ENCODE measurements around the gene ATP6V0B.

The ATP6V0B gene

DNA sequence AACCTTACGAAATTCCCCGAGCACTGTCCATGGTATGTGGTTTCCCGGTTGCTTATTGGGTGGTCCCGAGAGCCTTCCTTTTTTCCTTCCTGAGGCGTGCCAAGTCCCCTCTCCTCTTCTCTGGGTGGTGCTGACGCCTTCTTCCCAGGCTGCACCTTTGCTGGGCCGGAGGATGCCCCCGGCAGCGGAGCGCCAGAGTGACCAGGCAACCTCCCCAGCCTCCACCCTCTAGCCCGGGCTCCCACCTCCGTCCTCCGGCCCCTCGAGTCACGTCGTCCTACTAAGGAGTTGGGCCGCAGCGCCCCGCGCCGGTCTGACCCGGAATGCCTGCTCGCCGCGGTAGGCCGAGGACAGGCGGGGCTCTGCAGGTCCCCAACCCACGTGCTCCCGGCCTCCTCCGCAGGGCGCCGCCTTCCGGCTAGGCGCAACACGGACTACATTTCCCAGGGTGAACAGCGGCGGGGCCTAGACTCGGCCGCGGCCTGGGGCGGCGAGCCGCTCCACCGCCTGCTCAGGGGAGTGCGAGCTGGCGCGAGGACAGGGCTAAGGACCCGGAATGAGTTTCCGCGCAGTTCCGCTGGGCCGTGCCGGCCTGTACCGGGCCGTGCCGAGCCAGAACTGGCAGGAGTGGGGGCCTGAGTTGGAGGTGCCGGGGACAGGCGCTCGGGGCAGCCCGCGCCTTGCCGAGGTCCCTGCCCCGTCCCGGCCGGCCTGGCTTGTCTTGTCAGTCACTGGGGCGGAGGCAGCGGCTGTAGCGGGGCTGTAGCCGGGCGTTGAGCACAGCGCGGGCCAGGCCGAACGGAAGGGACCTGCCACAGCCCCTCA, 28.3 kb upstream of the ATP6V0B start, which contains the start of gene IPO13:
Gene IPO13, plus strand, starts transcription at position 715 of the 825 bp plus-strand sequence. CDS start 651 bp downstream, outside the sequence.
- peak; percentile 97 for DNase-seq

DNA sequence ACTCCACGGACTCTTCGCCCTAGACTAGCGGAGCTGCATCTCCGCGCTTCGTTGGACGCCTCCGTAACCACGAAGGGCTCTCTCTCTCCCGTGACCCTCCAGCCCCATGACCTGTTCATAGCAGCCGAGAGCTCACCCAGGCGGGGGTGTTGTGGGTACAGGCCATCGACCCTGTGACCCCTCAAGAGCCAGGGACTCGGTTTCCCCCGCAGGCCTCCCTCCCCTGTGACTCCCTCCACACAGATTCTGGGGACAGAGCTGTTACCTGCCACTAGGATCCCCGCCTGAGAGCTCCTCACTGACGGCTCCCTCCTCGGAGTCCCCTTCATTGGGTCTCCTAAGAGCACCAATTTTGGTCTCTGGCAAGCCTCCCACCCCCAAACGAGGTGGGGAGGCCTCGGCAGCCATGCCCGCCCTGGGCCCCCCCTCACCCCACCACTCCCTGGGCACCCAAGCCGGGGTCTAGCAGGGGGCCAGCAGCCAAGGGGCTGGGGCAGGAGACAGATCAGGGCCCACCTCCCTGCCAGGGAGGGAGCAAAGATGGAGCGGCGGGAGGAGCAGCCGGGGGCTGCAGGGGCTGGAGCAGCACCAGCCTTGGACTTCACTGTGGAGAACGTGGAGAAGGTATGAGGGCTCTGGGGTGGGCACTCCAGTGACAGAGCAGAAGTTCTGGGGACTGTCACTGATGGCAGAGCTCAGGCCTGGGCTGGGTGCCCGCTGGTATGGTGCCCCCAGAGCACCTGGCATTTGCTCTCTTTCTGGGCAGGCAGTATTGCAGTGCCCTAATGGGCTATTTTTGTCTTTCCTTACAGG, 27.5 kb upstream of the ATP6V0B start:
- peak; percentile 55 for DNase-seq

DNA sequence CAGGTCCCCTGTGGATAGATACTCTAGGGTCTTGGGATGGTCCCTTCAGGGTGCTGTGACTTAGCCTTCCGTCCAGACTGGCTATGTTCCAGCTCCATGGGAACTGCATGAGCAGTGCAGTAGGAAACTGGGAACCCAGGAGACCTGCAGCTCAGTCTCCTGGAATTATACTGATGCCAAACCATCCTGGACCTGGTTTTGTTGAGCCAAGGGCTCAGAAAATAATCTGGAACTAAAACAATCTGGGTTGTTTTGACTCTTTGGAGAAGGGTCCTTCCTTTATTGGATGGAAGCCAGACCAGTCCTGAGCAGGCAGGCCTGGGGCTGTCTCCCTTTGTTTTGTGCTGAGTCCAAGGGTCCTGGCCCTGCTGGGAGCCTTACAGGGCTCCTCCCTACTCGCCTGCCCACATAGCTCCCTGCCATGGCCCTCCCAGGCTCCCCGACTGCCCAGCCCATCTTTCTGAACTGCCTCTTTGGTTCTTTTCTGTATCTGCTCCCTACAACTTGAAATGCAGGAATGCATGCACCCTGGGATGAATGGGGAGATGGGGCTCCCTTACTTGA, 26.8 kb upstream of the ATP6V0B start:
- no peak for DNase-seq

DNA sequence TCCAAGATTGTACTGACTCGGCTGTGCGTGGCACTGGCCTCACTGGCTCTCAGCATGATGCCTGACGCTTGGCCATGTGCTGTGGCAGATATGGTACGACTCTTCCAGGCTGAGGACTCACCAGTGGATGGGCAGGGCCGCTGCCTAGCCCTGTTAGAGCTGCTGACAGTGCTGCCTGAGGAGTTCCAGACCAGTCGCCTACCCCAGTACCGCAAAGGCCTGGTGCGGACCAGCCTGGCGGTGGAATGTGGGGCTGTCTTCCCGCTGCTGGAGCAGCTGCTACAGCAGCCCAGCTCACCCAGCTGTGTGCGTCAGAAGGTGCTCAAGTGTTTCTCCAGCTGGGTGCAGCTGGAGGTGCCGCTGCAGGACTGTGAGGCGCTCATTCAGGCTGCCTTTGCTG, 25.1 kb upstream of the ATP6V0B start:
- no peak for DNase-seq

GRCh38 chr1:43951021-43951985, 23.5 kb upstream of the ATP6V0B start:
- no peak for DNase-seq

- no peak for DNase-seq
Measured at GRCh38 chr1:43952731-43953346, 21.9 kb upstream of the ATP6V0B start.

DNA sequence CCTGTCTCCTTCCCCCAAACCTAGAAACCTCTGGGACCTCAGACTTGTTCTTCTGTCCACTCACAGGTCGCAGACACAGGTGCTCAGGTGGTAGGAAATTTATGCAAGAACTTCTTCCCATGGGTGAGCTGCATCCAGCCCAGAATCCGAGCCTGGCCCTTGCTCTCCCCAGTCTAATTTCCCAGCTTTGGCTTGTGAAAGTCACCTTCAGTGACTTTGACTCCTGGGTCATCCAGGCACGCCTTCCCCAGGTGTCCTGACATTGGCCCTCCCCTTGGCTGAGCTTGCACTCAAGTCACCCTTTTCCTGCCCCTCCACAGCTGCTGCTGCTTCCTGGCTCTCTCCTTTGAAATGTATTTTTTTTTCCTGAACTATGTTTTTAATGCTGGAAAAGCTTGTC, 21.4 kb upstream of the ATP6V0B start:
- DNase-seq = no peak

GRCh38 chr1:43954036-43954435, 20.7 kb upstream of the ATP6V0B start:
- no peak for DNase-seq

- DNase-seq = no peak
Measured at GRCh38 chr1:43956234-43956633, 18.5 kb upstream of the ATP6V0B start.

- DNase-seq = no peak
Measured at GRCh38 chr1:43957407-43958040, 17.2 kb upstream of the ATP6V0B start.

DNA sequence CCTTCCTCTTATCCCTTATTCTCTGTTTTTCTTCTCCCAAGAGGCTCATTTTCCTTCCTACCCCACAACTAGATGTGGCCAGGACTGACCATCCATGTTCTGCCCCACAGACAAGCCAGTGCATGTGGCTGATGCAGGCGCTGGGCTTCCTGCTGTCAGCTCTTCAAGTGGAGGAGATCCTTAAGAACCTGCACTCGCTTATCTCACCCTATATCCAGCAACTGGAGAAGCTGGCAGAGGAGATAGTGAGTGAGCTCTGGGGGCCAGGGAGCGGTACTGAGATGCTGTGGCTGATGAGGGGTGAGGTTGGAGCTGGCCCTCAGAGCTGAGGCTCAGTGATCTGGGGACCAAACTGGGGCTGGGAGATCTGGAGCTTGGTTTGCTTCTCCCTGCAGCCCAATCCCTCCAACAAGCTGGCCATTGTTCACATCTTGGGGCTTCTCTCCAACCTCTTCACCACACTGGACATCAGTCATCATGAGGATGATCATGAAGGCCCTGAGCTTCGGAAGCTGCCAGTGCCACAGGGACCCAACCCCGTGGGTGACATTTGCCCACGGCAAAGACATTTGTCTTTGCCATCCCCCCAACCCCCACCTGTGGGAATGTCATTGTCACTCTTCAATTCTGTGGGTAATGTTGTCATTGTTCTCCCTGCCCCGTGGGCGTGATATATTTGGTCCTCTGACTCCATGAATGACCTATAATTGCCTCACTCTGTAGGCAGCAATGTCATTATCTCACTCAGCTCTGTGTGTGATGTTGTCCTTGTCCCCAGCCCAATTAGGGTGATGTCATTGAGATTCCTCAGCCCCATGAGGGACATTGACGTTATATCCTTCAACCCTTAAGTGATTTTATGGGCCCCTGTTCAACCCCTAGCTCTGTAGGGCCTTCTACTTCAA, 16.2 kb upstream of the ATP6V0B start:
- no peak for DNase-seq

DNA sequence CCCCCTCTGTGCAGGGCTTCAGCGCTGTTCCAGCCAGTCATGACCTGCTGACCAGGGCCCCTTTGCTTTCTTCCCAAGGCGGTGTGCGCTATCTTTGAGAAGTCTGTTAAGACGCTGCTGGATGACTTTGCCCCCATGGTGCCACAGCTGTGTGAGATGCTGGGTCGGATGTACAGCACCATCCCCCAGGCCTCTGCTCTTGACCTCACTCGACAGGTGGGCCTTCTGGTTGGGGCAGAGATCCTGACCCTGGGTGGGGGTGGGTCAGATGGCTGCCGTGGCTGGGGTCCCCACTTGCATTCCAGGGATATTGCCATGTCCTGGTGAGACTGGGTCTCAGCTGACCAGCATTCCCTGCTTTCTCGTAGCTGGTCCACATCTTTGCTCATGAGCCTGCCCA, 14.0 kb upstream of the ATP6V0B start:
- no peak for DNase-seq

- no peak for DNase-seq
Measured at GRCh38 chr1:43961692-43962091, 13.1 kb upstream of the ATP6V0B start.

GRCh38 chr1:43962324-43962723, 12.4 kb upstream of the ATP6V0B start:
- no peak for DNase-seq

DNA sequence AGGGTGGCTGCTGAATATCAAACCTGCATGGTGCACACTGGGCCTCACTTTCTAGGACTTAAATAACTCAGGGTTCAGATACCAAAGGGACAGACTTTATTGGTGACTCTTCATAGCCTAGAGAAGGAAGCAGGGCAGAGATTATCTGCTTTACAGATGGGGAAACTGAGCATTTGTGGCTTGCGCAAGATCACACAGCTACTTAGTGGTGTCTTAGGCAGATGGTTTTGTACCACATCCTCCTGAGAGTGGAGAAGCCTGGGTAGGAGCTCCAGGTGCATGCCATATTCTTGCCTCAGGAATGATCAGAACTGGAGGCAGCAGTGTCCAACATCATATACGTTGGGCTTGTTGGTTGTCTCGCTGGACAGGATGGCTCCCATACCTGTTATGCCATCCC, 11.8 kb upstream of the ATP6V0B start:
- no peak for DNase-seq

GRCh38 chr1:43963890-43964289, 10.9 kb upstream of the ATP6V0B start:
- DNase-seq = no peak

- no peak for DNase-seq
Measured at GRCh38 chr1:43965316-43965715, 9.4 kb upstream of the ATP6V0B start.

DNA sequence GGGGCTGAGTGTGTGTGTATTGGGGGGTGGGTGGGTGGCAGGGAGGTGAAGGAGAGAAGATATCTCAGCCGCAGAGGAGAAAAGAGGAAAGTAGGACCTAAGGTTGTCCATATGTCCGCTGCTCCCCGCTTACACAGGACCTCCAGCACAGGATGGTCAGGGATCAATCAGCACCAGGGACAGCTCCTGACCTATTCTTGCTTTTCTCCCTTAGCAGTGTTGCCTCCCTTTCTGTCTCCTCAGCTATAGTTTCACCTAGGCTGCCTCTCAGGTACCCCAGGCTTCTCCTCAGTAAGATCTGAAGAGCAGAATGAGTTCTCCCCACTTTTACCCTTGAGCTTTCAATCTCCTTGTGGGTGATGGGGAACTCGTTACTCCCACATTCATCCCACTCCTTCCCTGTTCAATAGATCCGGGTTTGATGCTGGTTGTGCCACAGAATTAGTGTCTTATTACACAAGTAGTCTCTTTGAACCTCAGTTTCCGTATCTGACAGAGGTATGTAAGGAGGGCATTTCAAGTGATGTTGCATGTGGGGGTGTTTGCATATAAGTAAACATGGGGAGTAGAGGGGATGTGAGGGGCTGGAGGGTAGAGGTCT, 6.3 kb upstream of the ATP6V0B start:
- DNase-seq = no peak

DNA sequence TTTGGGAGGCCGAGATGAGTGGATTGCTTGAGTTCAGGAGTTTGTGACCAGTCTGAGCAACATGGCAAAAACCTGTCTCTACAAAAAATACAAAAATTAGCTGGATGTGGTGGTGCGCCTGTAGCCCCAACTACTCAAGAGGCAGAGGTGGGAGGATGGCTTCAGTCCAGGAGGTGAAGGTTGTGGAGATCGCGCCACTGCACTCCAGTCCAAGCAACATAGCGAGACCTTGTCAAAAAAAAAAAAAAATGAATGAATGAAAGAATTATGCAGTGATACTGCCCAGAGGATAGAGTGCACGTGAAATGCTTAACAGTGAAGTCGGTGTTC, 5.4 kb upstream of the ATP6V0B start:
- no peak for DNase-seq
